Tibial nerve (tissue), 4 donors: ENCODE measurements around the gene FEZF1. TPM values are rescaled to one million over a fixed set of nuclear protein-coding genes. Genes with fewer than 3 reads are reported as not detected.

Experiments used
- DNase-seq, 2 donors: peaks; one replicate each; pipeline ENCODE4 v3.0.0-alpha.2; 2019; ENCODE audit warnings: low spot score in 2 of 2
- H3K27ac ChIP-seq, 4 donors: fragments of 200-600 bp; sonication (generic) in 3 of 4; one replicate each; pipeline ENCODE4 v1.5.1; 2017 to 2019; ENCODE audit warnings: mild to moderate bottlenecking in 1 of 4
- H3K27me3 ChIP-seq, 2 donors: fragments of 200-600 bp; sonication (generic) in 1 of 2; one replicate each; pipeline versions ENCODE4 v1.5.1 to v1.6.0; 2017 to 2019
- H3K36me3 ChIP-seq, 3 donors: fragments of 200-600 bp; sonication (generic); one replicate each; pipeline ENCODE4 v1.5.1; 2018 to 2019
- H3K4me1 ChIP-seq, 4 donors: fragments of 200-600 bp; sonication (generic) in 3 of 4; one replicate each; pipeline ENCODE4 v1.5.1; 2017 to 2019
- H3K4me3 ChIP-seq, 4 donors: fragments of 200-600 bp; sonication (generic) in 3 of 4; one replicate each; pipeline ENCODE4 v1.5.1; 2017 to 2019; ENCODE audit warnings: mild to moderate bottlenecking in 1 of 4, moderate library complexity in 1 of 4
- H3K9me3 ChIP-seq, 4 donors: fragments of 200-600 bp; sonication (generic) in 3 of 4; one replicate each; pipeline ENCODE4 v1.5.1; 2017 to 2019
- EP300 ChIP-seq, 2 donors: sonication (generic); formaldehyde crosslinking; IDR thresholded peaks; one replicate each; pipeline ENCODE4 v1.6.1; 2017; ENCODE audit warnings: antibody characterized with exemption in 2 of 2, mild to moderate bottlenecking in 1 of 2
- POLR2A ChIP-seq, 2 donors: fragments of 450-650 bp; IDR thresholded peaks; one replicate each; pipeline ENCODE4 v1.6.1; 2017; ENCODE audit warnings: antibody characterized with exemption in 2 of 2, mild to moderate bottlenecking in 2 of 2, moderate library complexity in 2 of 2
- WGBS, 2 donors: methylation state at CpG; one replicate each; pipeline ENCODE4 v1.1.5; 2018; 5-methylcytosine and 5-hydroxymethylcytosine counted together
- total RNA-seq, 4 donors: library from RNA; depleted of rRNA; stranded (reverse); fragments of >200 nt; gene quantifications; one replicate each; pipeline ENCODE4 v1.1.0, GENCODE V29; 2016
- TF ChIP-seq, protein P1 (sequence below), 5 experiments: fragments of 200-600 bp in 3 of 5; fragments of 450-650 bp in 2 of 5; sonication (generic) in 3 of 5; IDR thresholded peaks; one replicate each; pipeline ENCODE4 v1.5.1; 2016 to 2019; ENCODE audit warnings: antibody characterized with exemption in 5 of 5, mild to moderate bottlenecking in 3 of 5, moderate library complexity in 2 of 5

The FEZF1 gene
- total RNA-seq, 4 donors from 2014 or later = 0.22 TPM; not detected in 3

DNA sequence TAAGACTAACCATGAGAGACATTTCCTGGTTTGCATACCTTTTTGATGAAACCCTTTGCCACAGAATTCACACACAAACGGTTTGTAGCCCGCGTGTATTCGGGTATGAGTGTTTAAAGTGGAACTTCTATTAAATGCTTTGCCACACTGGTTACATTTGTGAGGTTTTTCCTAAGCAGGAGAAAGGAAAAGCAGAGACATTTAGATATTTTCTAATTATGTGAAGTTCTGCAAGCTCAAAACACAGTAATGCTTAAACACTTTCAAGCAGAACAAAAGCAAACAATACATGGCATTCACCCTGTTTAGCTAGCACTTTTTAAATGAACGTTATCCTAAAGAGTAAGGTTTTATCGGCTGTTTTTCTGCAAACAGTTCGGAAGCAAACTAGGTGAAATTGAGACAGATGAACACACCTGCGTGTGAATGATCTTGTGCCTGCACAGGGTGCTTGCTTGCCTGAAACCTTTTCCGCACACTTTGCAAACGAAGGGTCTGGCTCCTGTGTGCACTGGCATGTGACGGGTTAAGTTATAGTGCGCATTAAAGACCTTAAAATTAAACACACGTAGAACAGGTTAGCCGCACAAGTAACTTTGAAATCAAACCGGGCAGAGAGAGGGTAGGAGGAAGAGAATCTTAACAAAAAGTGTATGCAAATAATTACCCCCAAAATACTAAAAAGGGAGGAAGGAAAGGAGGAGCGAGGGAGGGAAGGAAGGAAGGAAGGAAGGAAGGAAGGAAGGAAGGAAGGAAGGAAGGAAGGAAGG, 1.6 kb downstream of the FEZF1 start:
- H3K4me1 ChIP-seq = peaks cover 0 to 69% (median 20%) of the 10 kb centered on the region in 4 donors
- DNase-seq = no peak
- H3K27me3 ChIP-seq = peaks cover 9 to 100% of the 10 kb centered on the region in 2 donors
- H3K27ac ChIP-seq = no peak overlapping the region
- H3K9me3 ChIP-seq = no peaks in the 10 kb centered on the region
- no peak overlapping the region for H3K4me3 ChIP-seq
- 9 to 10% methylated on average over 16 of the region's 16 CpGs for WGBS, 2 donors
- no peaks in the 10 kb centered on the region for H3K36me3 ChIP-seq
- TF ChIP-seq, protein P1, sequence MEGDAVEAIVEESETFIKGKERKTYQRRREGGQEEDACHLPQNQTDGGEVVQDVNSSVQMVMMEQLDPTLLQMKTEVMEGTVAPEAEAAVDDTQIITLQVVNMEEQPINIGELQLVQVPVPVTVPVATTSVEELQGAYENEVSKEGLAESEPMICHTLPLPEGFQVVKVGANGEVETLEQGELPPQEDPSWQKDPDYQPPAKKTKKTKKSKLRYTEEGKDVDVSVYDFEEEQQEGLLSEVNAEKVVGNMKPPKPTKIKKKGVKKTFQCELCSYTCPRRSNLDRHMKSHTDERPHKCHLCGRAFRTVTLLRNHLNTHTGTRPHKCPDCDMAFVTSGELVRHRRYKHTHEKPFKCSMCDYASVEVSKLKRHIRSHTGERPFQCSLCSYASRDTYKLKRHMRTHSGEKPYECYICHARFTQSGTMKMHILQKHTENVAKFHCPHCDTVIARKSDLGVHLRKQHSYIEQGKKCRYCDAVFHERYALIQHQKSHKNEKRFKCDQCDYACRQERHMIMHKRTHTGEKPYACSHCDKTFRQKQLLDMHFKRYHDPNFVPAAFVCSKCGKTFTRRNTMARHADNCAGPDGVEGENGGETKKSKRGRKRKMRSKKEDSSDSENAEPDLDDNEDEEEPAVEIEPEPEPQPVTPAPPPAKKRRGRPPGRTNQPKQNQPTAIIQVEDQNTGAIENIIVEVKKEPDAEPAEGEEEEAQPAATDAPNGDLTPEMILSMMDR (IDR thresholded peaks at IDR 0.05) = no peak
- peak in 1 of 2 donors; percentile 10 for TF ChIP-seq EP300 (IDR thresholded peaks at IDR 0.05)

DNA sequence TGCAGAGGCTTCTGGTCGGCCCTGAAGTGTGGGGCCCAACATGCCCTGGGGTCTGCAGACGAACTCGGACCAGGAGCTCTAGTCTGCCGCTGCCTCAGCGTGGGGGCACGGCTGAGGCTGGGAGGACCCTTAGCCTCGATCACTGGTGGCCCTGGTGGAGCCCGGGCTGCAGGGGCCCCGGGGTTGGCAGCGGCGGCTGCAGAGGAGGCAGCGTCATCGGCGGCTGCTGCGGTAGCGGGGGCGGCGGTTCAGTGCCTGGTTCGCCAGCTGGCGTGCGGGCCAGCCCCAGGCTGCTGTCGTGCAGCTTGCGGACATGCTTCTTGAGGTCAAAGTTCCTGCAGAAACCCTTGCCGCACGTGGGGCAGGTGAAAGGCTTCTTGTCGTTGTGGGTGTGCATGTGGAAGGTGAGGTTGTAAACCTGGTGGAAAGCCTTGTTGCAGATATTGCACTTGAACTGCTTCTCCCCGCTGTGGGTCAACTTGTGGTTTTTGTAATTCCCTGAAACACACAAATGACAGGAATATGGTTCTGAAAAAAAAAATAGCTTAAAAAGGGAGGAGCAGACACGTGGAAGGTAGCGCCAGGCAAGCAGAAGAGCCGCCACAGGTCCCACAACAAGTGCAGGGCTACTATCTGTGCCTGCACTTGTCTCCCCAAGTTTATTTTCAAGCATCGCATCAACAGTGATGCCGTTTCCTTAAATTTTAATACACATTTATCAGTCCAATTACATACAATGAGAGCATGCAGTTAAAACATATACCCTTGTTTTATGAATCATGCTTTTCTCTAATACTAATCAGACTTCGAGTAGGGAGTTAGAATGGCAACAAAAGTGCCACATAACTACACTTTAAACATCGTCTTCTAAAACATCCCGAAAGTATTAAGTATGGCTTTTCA, 2.4 kb downstream of the FEZF1 start:
- Histone ChIP-seq H3K27me3 (peaks cover 9 to 100% of the 10 kb centered on the region in 2 donors), H3K36me3 (no peaks in the 10 kb centered on the region), H3K4me1 (peaks cover 0 to 68% (median 20%) of the 10 kb centered on the region in 4 donors), H3K4me3 (no peak overlapping the region), H3K27ac (no peak overlapping the region), H3K9me3 (no peaks in the 10 kb centered on the region)
- DNase-seq = no peak
- 6 to 8% methylated on average over 28 to 35 of the region's 35 CpGs for WGBS, 2 donors
- TF ChIP-seq, protein P1 (IDR thresholded peaks at IDR 0.05) = no peak
- no peak for TF ChIP-seq POLR2A (IDR thresholded peaks at IDR 0.05)
- no peak for TF ChIP-seq EP300 (IDR thresholded peaks at IDR 0.05)

DNA sequence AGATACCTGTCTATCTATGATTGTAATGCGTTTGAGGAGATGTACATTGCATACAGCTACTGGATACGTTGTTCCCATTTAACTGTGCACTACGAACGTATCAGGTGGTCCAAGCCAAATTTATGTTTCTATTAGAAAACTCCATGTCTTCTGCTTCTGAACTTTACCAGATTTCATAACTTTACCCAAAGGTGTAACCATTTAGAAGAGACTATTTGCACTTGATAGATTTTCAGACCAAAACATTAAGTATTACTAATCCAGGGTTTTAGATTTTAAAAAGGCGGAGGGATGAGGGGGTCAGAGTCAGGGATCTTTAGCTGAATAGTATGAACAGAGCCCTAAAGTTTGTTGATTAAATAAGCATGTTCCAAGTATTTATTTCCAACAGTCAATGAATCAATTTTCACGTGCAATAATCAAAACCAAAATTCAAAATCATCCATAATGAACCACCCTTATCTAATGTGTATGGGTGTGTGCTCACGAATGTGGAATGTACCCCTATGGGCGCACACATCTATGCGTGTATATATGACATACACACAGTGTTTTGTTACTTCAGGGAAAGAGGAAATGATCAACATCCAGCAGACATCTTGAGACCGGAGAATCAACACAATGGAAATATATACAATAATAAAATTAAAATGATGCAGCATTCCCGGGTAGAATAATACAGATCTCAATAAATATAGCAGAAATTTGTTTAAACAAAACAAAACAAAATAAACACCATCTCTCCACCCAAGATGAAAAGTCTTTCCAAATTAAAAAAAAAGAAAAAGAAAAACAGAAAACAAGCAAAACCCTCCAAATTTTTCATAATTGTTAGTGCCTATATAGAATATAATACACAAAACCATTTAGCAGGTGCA, 3.4 kb downstream of the FEZF1 start:
- 19 to 22% methylated on average over 11 of the region's 11 CpGs for WGBS, 2 donors
- Histone ChIP-seq H3K27ac (no peak overlapping the region), H3K4me1 (peaks cover 0 to 59% (median 19%) of the 10 kb centered on the region in 4 donors), H3K36me3 (no peaks in the 10 kb centered on the region), H3K9me3 (no peaks in the 10 kb centered on the region), H3K4me3 (no peak overlapping the region), H3K27me3 (peaks cover 9 to 97% of the 10 kb centered on the region in 2 donors)
- DNase-seq = no peak
- no peak for TF ChIP-seq POLR2A (IDR thresholded peaks at IDR 0.05)
- TF ChIP-seq, protein P1 (IDR thresholded peaks at IDR 0.05) = no peak
- TF ChIP-seq EP300 (IDR thresholded peaks at IDR 0.05) = peak in 1 of 2 donors; percentile 21

DNA sequence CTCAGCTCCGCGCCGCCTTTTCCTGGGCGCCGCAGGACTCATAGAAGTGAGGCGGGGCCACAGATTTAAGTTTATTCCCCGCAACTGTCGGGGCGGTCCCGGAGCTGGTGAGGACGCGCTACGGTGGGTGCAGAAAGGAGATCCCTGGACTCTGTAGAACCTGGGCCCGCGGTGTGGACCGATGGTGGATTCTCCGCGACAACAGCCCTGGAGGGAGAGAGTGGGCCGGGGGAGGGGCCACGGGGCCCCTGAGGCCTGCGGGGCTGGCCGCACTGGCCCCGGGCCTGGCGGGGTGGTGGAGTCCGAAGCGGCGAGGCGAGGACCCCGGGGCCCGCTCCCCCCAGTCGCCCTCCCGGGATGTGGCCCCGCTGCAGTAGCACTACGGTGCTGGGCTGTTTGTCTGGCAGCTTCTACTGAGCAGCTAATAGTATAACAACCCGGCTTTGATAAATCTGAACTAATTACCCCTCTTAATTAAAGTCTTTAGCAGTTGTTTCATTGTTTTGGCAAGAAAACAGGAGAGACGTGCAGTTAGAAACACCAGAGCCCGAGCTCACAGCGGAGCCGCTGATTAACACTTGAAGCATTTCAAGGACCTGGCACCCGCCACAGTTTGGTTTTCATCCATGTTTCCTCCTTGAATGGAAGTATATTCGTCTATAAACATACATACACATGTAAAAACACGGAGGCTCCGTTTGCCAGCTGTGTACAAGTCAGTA, 4.2 kb downstream of the FEZF1 start:
- Histone ChIP-seq H3K4me1 (peaks cover 0 to 51% (median 12%) of the 10 kb centered on the region in 4 donors), H3K27me3 (peaks cover 9 to 92% of the 10 kb centered on the region in 2 donors), H3K9me3 (no peaks in the 10 kb centered on the region), H3K27ac (no peak overlapping the region), H3K36me3 (no peaks in the 10 kb centered on the region), H3K4me3 (peak overlapping the region in 2 of 4 donors; percentile 8 to 21)
- DNase-seq = no peak
- no peak for TF ChIP-seq EP300 (IDR thresholded peaks at IDR 0.05)
- TF ChIP-seq, protein P1 (IDR thresholded peaks at IDR 0.05) = no peak
- no peak for TF ChIP-seq POLR2A (IDR thresholded peaks at IDR 0.05)
- WGBS, 2 donors = 4 to 8% methylated on average over 32 to 43 of the region's 43 CpGs
